Glutamatergic neuron (in vitro differentiated cells): Measurements from ENCODE around the gene CHD6. TPM values are rescaled to one million over a fixed set of nuclear protein-coding genes. Genes with fewer than 3 reads are reported as not detected.

Experiments
- DNase-seq: peaks from one replicate; pipeline ENCODE4 v3.0.0; 2022
- H3K27ac Mint-ChIP-seq: one replicate; pipeline ENCODE4 v1.8.0; 2020; ENCODE audit warnings: mild to moderate bottlenecking, mixed read lengths, inconsistent platforms; ENCODE audit not compliant: unreplicated experiment
- H3K27me3 Mint-ChIP-seq: one replicate; pipeline ENCODE4 v1.8.0; 2020; ENCODE audit warnings: mild to moderate bottlenecking, moderate library complexity, mixed read lengths, inconsistent platforms; ENCODE audit not compliant: unreplicated experiment
- H3K36me3 Mint-ChIP-seq: one replicate; pipeline ENCODE4 v1.8.0; 2020; ENCODE audit warnings: mild to moderate bottlenecking, mixed read lengths, inconsistent platforms; ENCODE audit not compliant: unreplicated experiment
- H3K4me1 Mint-ChIP-seq: one replicate; pipeline ENCODE4 v1.8.0; 2020; ENCODE audit warnings: mild to moderate bottlenecking, low read depth, mixed read lengths, inconsistent platforms; ENCODE audit not compliant: unreplicated experiment
- H3K4me3 Mint-ChIP-seq: one replicate; pipeline ENCODE4 v1.8.0; 2020; ENCODE audit warnings: mild to moderate bottlenecking, mixed read lengths, inconsistent platforms; ENCODE audit not compliant: unreplicated experiment
- H3K9me3 Mint-ChIP-seq: one replicate; pipeline ENCODE4 v1.8.0; 2020; ENCODE audit warnings: mild to moderate bottlenecking, moderate library complexity, mixed read lengths, inconsistent platforms; ENCODE audit not compliant: unreplicated experiment
- CTCF ChIP-seq: fragments of 200-600 bp; sonication (generic); IDR thresholded peaks from one replicate; pipeline ENCODE4 v1.5.0; 2021; ENCODE audit not compliant: partially characterized antibody, unreplicated experiment
- total RNA-seq: library from RNA; stranded (reverse); fragmentation: NEBNext Ultra II Directional; extraction: Animal tissue kit (Norgen Biotek cat#: 25700); gene quantifications from one replicate; pipeline ENCODE4 v1.2.1, GENCODE V29; 2021; ENCODE audit not compliant: unreplicated experiment

CHD6 gene
- total RNA-seq, 1 donor from 2014 or later = 85.6 TPM

- Mint-ChIP-seq H3K27me3 (peaks cover 6% of the 10 kb centered on the region), H3K4me1 (no peaks in the 10 kb centered on the region), H3K4me3 (no peak overlapping the region), H3K36me3 (peaks cover 50% of the 10 kb centered on the region), H3K9me3 (peaks cover 14% of the 10 kb centered on the region), H3K27ac (no peak overlapping the region)
- no peak for TF ChIP-seq CTCF
- no peak for DNase-seq
Measured at GRCh38 chr20:41600926-41601631, 17.1 kb downstream of the CHD6 start.

- H3K27ac Mint-ChIP-seq = no peak overlapping the region
- no peak overlapping the region for H3K4me3 Mint-ChIP-seq
- DNase-seq = no peak
- H3K9me3 Mint-ChIP-seq = peaks cover 21% of the 10 kb centered on the region
- TF ChIP-seq CTCF = no peak
- H3K27me3 Mint-ChIP-seq = peaks cover 6% of the 10 kb centered on the region
- H3K36me3 Mint-ChIP-seq = peaks cover 64% of the 10 kb centered on the region
- no peaks in the 10 kb centered on the region for H3K4me1 Mint-ChIP-seq
Measured at GRCh38 chr20:41599699-41600104, 18.5 kb downstream of the CHD6 start.

- Mint-ChIP-seq H3K9me3 (peaks cover 25% of the 10 kb centered on the region), H3K27ac (no peak overlapping the region), H3K4me1 (no peaks in the 10 kb centered on the region), H3K27me3 (peaks cover 6% of the 10 kb centered on the region), H3K36me3 (peaks cover 71% of the 10 kb centered on the region), H3K4me3 (no peak overlapping the region)
- DNase-seq = no peak
- TF ChIP-seq CTCF = no peak
Measured at GRCh38 chr20:41598719-41599118, 19.5 kb downstream of the CHD6 start.

- no peak overlapping the region for H3K4me3 Mint-ChIP-seq
- H3K9me3 Mint-ChIP-seq = peaks cover 18% of the 10 kb centered on the region
Measured at GRCh38 chr20:41594514-41595322, 23.5 kb downstream of the CHD6 start.

More at GRCh38 chr20:41594514-41595322, 23.5 kb downstream of the CHD6 start:
- no peak overlapping the region for H3K27ac Mint-ChIP-seq
- no peak for DNase-seq
- H3K4me1 Mint-ChIP-seq = no peaks in the 10 kb centered on the region
- TF ChIP-seq CTCF = no peak
- peaks cover 3% of the 10 kb centered on the region for H3K27me3 Mint-ChIP-seq
- H3K36me3 Mint-ChIP-seq = peaks cover 57% of the 10 kb centered on the region
